ELF-1 (cell line): Measurements from ENCODE around the gene EMSY.
"Not testable (repeated sequence)": the region's sequence is repeated elsewhere in the genome, so short reads cannot be mapped to it uniquely, and the experiment has no call there.

Source experiments
- DNase-seq: peaks from one replicate; pipeline ENCODE4 v3.0.0-alpha.2; 2016; ENCODE audit warnings: low read depth, low spot score

The EMSY gene, protein sequence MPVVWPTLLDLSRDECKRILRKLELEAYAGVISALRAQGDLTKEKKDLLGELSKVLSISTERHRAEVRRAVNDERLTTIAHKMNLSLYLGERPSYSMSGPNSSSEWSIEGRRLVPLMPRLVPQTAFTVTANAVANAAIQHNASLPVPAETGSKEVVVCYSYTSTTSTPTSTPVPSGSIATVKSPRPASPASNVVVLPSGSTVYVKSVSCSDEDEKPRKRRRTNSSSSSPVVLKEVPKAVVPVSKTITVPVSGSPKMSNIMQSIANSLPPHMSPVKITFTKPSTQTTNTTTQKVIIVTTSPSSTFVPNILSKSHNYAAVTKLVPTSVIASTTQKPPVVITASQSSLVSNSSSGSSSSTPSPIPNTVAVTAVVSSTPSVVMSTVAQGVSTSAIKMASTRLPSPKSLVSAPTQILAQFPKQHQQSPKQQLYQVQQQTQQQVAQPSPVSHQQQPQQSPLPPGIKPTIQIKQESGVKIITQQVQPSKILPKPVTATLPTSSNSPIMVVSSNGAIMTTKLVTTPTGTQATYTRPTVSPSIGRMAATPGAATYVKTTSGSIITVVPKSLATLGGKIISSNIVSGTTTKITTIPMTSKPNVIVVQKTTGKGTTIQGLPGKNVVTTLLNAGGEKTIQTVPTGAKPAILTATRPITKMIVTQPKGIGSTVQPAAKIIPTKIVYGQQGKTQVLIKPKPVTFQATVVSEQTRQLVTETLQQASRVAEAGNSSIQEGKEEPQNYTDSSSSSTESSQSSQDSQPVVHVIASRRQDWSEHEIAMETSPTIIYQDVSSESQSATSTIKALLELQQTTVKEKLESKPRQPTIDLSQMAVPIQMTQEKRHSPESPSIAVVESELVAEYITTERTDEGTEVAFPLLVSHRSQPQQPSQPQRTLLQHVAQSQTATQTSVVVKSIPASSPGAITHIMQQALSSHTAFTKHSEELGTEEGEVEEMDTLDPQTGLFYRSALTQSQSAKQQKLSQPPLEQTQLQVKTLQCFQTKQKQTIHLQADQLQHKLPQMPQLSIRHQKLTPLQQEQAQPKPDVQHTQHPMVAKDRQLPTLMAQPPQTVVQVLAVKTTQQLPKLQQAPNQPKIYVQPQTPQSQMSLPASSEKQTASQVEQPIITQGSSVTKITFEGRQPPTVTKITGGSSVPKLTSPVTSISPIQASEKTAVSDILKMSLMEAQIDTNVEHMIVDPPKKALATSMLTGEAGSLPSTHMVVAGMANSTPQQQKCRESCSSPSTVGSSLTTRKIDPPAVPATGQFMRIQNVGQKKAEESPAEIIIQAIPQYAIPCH (N-terminal part only)

DNA sequence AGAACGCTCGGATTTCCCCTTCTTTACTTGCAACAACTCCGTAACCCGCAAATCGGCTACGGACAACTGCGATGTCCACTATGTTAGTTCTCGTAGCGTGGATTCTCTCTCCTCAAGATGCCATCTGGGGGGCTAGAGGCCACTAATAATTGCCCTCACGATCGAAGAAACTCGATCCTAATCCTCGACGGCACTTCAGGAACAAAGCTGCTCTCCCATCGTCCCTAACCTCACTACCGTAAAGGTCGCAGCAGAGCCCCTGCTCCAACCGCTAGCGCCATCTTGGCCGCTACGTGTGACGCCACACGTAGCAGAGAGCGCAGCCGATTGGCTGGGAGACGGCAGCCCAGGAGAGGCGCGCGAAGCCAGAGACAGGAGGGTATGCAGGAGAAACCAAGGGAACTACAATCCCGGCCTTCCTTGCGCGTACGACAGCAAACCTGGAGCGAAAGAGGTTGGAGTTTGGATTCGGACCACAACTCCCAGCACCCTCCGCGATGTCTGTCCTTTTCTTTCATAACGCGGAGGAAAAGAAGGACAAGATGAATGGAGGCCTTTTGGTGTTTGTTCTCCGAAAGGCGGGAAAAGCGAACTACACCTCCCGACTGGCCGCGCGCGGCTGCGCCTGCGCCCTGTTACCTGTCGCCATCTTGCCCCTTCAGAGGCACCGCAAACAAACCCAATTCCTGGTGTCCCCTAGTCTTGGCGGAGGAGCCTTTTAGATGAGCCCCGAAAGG, at the start of gene EMSY:
Gene EMSY, plus strand, starts transcription at position 635 of the 737 bp plus-strand sequence. CDS start 1,921 bp downstream, outside the sequence.
- peak; percentile 99 for DNase-seq

DNA sequence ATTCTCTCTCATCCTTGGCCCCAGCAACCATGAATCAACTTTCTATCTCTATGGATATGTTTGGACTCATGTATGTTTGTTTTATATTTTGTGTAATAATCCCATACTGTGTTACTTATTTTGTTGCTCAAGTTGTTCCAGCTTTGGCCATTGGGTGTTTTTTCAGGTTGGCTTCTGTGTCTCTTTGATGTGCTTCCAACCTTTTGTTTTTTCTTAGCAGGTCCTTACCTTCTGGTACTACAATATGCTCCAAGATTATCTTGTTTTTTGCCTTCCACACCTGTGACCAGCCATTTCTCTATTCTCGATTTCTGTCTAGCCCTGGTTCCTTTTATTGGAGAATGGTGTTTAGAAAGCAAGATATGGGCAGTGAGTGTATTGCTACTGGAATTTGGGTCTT, 49.5 kb upstream of the EMSY start:
- DNase-seq: no peak

DNA sequence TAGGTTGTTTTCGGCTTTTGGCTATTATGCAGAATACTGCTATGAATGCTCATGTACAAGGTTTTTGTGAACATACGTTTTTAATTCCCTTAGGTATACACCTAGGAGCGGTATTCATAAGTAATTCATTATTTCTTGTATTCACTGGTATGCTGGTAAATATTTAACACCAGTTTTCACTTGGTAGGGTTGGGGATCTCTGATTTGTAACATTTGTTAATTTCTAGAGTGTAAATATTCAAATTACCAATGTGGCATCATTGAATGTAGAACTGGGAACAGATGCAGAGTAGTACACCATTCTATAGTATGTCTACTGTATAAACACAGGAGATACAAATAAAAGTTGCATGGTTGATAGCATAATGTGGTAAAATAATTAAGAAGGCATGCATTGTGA, 47.4 kb upstream of the EMSY start:
- DNase-seq: no peak

DNA sequence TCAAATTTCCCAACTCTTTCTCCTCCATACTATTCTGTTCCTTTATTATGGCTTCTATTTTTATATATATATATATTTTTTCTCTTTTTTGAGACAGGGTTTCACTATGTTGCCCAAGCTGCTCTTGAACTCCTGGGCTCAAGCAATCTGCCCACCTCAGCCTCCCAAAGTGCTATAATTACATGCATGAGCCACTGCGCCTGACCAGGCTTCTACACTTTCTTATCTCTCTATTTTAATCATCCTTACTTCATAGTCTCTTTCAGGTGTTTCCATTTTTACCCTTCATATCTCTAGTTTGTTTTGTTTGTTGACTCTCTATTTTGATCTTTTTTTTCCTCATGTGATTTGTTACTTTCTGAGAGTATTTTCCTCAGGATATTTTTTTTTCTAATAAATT, 43.9 kb upstream of the EMSY start:
- no peak for DNase-seq

DNA sequence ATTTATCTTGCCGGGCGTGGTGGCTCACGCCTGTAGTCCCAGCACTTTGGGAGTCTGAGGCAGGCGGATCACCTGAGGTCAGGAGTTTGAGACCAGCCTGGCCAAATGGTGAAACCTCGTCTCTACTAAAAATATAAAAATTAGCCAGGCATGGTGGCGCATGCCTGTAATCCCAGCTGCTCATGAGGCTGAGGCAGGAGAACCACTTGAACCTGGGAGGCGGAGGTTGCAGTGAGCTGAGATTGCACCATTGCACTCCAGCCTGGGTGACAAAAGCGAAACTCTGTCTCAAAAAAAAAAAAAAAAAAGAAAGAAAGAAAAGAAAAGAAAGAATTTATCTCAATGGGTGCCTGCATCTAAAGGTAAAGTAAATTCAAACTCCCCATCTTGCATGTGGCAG, 43.3 kb upstream of the EMSY start:
- DNase-seq: not testable (repeated sequence)

DNA sequence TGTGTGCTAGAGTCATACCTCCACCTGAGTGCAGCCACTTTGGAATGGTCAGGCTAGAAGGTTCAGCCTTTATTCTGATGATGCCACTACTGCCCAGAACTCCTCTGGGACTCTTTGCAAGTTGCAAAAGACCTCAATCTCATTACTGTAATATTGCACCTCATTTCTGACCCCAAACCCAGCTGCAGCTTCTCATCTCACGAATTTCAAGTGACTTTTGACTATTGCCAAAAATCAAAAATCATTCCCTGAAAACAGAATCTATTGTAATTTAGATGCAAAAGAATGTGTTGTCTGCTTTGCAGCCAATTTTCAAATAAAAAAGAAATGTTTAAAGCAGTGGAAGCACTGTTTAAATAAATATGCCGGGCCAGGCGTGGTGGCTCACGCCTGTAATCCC, 38.5 kb upstream of the EMSY start:
- no peak for DNase-seq

DNA sequence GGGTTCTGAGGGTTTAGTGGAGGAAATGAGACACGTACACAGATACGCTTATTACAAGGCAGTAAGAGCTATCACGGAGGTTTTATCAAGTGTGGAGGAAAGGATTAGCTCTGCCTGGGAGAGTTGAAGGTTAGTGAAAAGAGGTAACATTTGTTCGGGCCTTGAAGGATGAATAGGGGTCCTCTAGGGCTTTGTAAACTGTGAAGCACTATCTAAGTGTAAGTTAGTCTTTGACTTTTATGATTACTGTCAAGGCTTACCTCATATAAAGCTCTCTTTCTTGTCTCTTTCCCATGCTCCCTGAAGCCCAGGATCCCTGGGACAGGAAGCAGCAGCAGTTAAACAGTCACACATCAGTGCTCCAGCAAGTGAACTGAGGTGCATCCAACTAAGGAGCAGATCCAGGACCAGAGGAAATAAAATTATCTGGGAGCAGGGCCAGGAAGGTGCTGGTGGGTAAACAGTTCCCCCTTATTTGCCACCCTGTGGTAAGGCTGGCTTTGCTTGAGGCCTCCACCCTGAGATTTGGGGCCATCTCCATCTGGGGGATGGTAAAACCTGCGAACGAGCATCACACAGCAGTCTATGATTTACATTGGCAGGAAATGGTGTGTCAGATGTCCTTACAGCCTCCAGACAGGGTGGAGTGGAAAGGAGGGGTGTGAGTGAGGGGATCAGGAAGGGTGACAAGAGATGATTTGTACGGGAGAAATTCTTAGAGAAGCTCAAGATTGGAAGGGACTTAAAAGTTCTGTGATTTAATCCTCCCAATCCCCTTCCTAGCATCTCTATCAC, 36.5 kb upstream of the EMSY start:
- no peak for DNase-seq

DNA sequence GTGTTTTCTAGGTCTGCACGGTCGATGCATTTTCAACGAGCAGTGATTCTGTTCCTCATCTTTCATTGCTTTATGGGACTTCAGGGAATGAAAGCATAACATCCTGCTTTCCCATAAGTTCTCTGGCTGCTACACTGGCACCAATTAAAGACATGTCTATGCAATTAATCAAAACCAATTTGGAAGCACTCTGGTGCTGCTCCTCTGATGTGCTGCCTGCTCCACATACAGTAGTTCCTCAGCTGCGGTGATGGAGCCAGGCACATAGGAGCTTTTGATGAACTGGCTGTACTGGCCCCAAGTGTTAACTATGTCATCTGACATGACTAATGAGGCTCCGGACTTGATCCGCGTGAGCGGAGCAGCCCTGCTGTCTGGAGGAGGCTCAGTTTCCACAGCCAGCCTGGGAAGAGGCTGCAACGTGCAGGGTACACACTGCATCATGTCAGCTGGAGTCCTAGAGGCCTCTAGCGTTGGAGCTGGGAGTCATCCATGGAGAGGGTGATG, 33.9 kb upstream of the EMSY start:
- DNase-seq: no peak

DNA sequence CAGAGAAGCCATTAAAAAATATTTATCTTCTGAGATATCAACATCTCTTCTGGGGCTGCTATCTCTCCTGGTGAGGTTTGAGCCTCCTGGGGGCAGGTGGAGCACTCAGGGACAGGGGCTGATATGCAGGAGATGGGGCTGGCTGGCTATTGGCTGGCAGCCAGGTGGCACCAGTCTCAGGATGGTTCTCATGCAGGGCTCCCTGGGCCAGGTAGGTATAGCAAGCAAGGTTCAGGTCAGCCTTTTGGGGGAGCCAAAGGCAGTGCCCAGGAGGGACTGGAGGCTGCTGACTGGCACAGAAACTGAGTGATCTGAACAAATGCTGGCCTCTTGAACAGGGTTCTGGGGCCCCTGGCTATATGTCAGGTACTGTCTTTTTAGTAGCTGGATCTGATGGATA, 29.7 kb upstream of the EMSY start:
- DNase-seq: peak; percentile 10

DNA sequence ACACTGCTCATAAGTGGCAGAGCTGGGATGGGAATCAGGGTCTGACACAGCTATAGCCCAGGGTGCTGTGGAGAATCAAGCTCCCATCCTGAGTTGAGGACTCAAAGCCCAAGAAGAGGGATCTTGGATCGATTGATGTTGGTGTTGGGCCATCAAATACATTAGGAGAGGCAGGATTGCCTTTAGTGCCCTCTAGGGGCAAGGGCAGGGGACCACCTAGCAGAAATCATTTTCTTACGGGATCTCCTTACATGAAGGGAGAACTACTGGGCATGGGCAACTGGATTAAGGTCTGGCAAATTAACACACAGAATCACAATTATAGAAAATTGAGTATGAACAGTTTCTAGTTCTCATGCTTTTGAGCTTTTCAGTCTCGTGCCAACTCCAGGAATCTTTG, 24.9 kb upstream of the EMSY start:
- DNase-seq: peak; percentile 40

DNA sequence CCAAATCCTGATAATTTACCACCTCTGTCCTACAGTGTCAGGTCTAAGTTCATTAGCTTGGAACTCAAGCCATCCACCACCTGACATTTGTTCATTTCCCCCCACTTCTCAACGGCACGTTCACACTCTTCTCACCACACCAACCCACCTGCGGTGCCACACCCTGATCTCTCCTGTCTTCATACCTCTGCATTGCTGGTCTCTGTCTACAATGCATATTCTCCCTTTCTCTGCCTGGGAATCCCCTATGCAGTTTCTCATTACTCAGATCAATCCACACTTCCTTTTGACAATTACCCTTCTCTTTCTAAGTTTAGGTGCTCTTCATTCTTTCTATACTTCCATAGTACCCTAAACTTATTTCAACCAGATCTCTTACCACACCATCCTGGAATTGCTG, 20.4 kb upstream of the EMSY start:
- no peak for DNase-seq

DNA sequence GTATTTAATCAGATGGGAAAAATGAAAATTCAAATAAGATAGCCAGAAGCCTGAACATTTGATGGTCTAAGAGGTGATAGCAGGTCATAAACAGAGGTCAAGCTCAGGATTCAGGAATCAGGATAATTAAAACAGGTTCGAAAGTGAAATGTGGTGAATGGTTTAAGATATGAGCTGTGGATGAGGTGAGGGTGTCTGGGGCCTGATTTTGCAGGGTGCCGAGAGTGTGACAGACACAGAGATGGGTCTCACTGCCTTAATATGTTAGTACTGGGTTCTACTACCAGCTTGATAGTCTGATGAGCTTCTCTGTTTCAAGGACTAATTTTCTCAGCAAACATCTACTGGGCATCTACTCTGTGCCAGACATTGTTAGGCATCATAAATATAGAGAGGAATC, 19.9 kb upstream of the EMSY start:
- DNase-seq: no peak

DNA sequence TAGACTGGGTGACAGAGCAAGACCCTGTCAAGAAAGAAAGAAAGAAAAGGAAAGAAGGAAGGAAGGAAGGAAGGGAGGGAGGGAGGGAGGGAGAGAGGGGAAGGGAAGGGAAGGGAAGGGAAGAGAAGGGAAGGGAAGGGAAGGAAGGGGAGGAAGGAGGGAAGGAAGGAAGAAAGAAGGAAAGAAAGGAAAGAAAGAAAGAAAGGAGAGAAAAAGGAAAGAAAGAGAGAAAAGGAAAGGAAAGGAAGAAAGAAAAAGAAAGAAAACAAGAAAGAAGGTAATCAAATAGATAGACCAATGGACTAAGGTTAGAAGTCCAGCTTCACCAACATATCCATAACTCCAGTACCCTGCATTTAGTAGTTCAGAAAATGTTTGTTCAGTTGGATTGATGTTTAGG, 18.2 kb upstream of the EMSY start:
- no peak for DNase-seq

DNA sequence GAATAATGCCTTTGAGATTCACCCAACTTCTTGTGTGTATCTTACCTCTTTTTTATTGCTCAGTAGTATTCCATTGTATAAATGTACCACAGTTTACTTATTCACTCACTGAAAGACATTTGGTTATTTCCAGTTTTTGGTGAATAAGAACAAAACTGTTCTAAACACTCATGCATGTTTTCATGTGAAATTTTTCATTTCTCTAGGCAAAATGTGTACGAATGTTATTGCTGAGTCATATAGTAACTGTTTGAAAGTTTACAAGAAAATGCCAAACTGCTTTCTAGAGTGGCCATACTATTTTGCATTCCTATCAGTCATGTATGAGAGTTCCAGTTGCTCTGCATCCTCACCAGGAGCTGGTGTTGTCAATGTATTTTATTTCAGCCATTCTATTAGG, 8.8 kb upstream of the EMSY start:
- no peak for DNase-seq

DNA sequence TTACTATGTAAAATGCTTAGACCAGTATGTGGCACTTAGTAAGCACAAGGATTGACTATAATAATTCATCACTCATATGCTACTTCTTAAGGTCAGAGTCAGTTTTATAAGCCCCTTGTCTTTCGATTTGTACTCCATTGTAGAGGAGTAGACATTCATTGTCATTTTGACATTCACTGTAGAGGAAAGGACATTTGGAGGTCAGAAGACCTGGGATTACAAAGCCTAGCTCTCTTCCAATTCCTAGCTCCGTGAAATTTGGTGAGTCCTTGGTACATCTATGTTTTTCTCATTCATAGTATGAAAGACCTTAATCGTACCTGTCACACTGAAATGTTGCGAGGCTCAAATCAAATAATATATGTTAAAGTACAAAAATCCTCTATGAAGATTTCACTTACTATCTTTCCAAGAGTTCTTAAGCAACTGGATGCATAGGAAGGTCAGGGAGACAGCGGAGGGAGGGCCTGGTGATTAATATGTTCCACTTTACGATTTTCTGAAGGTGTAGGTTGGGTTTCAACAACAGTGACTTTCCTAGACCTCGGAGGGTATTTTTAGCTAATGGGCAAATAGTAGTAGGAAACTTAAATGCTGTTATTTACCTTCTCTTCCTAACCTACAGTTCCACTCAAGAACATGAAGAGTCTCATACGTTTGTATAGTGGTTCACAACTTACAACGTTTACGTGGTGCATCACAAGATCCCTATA, 1.4 kb upstream of the EMSY start:
- no peak for DNase-seq

DNA sequence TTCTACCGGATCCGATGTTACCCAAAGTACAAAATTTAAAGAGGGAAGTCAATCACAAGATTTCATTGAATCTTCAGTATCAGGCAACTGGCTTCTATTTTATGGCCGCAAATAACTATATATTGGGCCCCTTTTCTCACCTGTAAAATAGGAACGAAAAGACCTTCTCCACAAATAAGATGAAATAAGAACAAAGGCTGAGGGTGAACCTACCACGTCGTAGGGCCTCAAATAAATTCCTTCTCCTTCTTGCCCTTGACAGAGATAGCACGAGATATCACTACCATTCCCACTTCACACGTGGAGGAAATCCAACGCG, 794 bp upstream of the EMSY start:
- DNase-seq: no peak

DNA sequence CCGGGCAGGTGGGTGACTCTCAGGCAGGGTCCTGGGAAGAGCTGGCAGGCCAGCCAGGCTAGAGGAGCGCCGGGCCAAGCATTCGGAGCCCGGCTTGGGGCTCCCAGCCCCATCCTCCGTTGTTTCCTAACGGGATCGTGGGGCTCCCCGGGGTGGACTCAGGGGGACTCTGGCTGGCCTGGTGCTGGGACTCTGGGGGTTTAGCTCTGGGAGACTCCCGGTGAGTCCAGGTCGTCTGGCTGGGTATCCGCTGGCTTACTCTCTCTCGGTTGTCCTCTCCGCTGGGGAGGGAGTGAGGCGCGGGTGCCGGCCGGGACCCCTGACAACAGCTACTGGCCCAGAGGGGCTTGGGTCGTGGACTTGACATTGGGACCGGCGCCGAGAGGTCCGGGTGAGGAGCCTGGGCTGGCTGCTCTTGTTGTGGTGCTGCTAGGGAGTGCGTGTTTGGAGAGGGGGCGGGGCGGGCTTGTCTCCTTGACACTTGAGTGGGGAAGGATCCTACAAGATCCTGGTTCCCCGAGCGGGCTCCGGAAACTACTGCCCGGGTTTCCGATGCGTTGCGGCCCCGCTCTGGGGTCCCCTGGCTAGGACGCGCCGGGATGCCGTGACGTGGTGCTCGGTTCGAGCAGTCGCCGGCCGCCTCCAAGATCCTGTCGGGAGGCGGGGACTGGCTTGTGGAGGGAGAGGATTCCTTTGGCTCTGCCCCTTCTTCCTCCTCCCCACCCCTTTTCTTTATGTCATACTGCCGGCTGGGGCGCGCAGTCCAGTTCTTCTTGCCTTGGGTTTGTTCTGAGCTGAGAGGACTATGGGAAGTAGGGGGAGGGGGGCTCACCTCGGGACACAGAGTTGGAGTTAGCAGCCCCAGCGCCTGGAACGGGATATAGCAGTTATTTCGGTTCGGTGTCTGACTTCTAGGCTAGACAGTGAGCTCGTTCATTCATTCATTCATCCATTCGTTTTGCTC, 585 bp downstream of the EMSY start:
- DNase-seq: peak; percentile 98

DNA sequence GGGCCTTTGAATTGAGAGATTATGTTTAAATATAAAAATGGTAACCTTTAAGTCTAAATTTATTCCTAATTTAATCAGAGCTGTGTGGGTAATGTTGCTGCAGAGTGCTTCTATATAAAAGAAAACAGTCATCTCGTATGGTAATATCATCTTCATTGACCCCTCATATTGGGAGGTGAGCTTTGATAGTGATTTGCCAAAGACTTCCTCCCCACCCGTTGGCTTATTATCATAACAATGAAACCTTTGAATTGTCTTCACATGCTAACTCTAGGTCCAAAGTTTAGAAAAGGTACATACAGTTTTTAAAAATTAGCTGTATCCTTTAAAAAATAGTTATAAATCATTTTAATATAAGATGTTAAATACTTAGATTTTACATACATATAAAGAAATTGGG, 3.7 kb downstream of the EMSY start:
- no peak for DNase-seq

DNA sequence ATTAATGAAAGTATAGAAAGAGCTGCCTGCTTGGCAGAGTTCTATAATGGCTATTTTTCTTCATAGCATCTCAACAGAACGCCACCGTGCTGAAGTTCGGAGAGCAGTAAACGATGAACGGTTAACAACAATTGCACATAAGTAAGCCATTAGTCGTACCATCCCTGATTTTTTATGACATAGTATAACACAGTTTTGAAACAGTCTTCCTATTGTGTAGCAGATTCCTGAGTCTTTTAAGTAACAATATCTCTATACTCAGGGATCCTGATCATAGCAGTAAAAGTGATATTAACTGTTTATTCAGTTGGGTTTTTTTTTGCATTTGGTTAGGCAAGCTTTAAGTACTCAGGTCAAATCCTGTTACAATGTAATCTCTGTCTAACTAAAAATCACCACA, 8.4 kb downstream of the EMSY start:
- no peak for DNase-seq
